K562 (cell line): ENCODE data around the gene SDCCAG8. TPM values are rescaled to one million over a fixed set of nuclear protein-coding genes. Genes with fewer than 3 reads are reported as not detected.

Experiments used
- ARID4B ChIP-seq: sonication (generic); formaldehyde crosslinking; IDR thresholded peaks from 2 replicates; pipeline ENCODE4 v1.8.0; 2022; ENCODE audit warnings: mild to moderate bottlenecking, missing genetic modification reagents
- polyA plus RNA-seq, 8 experiments: library from polyadenylated mRNA; depleted of rRNA in 4 of 8; stranded (reverse) in 5 of 8; unstranded in 3 of 8; fragments of >200 nt; fragmentation: Nextera tagmentation in 2 of 8; fragmentation: Illumina TruSeq in 1 of 8; extraction: Ambion mirVana in 2 of 8; extraction: Trizol in 1 of 8; gene quantifications; 2 replicates each; pipeline versions ENCODE4 v1.2.1 to v1.2.3, GENCODE V29; 2011 to 2014; ENCODE audit warnings: inconsistent platforms in 1 of 8, missing spikeins in 1 of 8
- total RNA-seq, 7 experiments: library from RNA; depleted of rRNA in 6 of 7; stranded (reverse); fragments of >200 nt in 6 of 7; fragmentation: Illumina TruSeq in 2 of 7; extraction: Trizol in 2 of 7; gene quantifications; 2 replicates each; pipeline versions ENCODE4 v1.2.1 to v1.2.3, GENCODE V29; 2011 to 2021; ENCODE audit warnings: low replicate concordance in 1 of 7

Gene SDCCAG8
- total and polyA plus RNA-seq, 9 of the 15 experiments (the other 6 are each of a cell fraction or from before 2014, with no cell fraction given): 17.9 to 36.7 (median 25.4) TPM

DNA sequence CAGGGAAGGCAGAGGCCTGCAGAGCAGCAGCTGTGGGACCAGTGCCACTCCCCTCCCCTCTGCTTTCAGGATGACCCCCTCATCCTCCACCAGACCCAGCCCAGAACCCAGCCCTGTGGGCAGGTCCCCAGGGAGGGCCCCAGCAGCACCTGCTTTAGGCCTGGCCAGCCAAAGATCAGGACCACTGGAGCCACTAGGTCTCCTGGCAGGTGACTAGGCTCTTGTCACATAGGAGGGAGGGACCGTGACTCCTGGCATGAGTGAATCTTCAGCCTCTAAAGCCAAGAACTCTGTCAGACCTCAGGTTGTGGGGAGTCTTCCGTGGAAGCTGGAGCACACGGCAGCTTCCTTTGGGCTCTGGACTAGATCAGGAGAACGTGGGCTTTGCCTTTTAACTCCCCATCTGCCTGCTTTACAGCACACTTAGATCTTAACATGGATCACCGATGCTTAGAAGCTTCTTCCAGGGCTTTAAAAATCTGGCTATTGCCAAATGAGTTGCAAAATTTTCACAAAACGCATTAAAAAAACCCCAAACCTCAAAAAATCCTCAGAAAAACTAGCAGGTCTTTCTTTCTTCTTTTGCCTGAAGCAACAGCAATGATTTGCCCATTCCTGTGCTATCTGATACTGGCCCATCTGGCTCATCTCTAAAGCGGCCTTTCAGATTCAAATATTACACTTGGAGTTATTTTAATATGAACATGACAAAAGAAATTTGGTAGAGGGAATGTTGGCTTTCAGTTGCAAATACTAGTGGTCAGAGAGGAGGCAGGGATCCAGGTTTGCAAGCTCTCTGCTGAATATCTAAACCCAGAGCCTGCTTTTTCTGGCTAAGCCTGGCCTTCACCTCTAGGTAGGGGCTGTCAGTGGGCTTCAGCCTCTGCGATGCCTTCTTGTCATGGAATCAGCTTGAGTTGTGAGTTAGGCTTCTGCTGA is 235.2 kb downstream of the SDCCAG8 start (continued):
- TF ChIP-seq ARID4B (CRISPR knock-in tag): no peak
